Suppressor macrophage treated with lipopolysaccharide for 1 hour (primary cell): Measurements from ENCODE around the gene SPC25.

ENCODE experiments used
- DNase-seq, 3 donors: peaks; one replicate each; pipeline ENCODE4 v3.0.0-alpha.2; 2020 to 2022

Gene SPC25

DNA sequence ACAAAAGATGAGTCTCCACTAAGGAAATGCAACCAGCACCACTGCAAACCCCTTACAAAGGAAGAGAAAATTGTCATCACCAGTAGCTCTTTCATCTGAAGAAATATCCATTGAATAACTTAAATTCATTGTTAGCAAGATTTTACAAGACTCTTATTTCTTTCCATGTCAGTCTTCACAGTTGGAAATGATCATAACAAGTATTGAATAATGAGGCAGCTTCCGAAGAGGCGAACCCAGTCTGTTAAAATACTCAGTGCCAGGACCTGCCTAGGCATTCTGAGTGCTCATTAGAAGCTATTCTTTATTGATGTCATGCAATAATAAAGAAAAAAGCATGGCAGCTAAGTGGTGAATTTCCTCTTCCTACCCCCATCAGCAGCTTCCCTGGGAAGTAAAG lies 54.3 kb downstream of the SPC25 start:
- DNase-seq = no peak

DNA sequence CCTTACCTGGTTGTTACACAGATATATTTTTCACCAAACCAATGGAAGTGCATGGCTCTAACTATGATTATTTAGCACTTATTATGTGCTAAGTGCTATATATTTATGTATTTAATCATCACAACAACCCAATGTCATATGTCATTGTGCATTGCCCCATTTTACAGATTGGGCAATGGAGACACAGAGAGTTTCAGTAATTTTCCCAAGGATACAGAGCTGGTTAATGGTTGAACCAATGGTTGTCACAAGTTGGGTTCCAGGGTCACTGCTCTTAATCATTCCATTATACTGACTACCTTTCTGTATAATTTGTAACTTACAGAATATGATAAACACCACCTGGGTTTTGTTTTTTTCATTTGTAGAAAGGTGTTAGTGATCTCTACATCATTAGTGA lies 58.6 kb downstream of the SPC25 start:
- DNase-seq = no peak

GRCh38 chr2:168830958-168831357 lies 59.3 kb downstream of the SPC25 start:
- no peak for DNase-seq

DNA sequence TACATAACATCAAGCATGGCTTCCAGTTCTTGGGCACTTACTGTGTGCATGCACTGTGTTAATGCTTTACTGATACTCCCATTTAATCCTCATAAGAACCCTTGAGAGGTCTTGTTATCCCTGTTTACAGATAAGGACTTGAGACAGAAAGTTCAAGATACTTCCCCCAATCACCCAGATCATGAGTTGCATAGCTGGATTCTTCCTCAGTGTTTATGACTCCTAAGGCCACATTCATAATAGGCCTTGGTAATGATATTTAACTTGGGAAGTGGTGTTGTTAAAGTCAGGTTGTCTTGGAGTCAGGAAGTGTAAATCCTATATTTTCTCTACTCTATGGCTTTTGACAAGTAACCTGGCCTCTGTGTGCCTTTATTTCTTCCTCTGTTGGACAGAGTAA lies 65.1 kb downstream of the SPC25 start:
- DNase-seq = no peak

GRCh38 chr2:168821992-168822391 lies 68.2 kb downstream of the SPC25 start:
- DNase-seq = no peak

DNA sequence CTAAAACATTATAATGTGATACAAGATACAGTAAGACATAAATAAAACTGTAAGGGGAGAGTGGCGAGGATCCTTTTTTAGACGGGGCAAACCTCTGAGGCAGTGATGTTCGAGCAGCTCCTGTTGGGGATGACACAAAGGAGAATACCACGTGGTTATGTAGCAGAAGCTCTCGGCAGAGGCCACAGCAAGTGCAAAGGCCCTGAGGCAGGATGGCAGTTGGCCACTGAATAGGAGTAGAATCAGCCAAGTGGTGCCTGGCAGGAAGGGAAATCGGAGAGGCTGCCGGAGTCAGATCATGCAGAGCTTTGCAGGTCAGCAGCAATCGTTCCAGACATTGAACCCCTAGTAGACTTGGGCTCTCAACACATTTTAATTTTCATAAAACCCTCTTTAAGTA lies 68.7 kb downstream of the SPC25 start:
- DNase-seq = no peak
